Epithelial cell of esophagus (primary cell): ENCODE results near the gene MYO18B.

Experiments
- DNase-seq: peaks from one replicate; pipeline ENCODE4 v3.0.0; 2010; ENCODE audit warnings: low read depth
- H3K4me3 ChIP-seq: 2 replicates; pipeline ENCODE4 v1.5.1; 2011; ENCODE audit warnings: mild to moderate bottlenecking, low read length, control low read depth
- CTCF ChIP-seq: IDR thresholded peaks from 2 replicates; pipeline ENCODE4 v1.5.1; 2011; ENCODE audit warnings: low read depth, mild to moderate bottlenecking, low read length, control low read depth, inconsistent platforms; ENCODE audit not compliant: insufficient read depth; ENCODE audit errors: missing control alignments

The MYO18B gene

GRCh38 chr22:25849522-25849921 lies 107.5 kb downstream of the MYO18B start:
- DNase-seq: no peak
- no peak for TF ChIP-seq CTCF

GRCh38 chr22:25852223-25852622 lies 110.2 kb downstream of the MYO18B start:
- TF ChIP-seq CTCF: no peak
- H3K4me3 ChIP-seq: no peak overlapping the region
- DNase-seq: no peak

More at GRCh38 chr22:25849522-25849921, 107.5 kb downstream of the MYO18B start:
- no peak overlapping the region for H3K4me3 ChIP-seq

- peak; percentile 24 for DNase-seq
- H3K4me3 ChIP-seq: no peak overlapping the region
- no peak for TF ChIP-seq CTCF
Observed at GRCh38 chr22:25853078-25853477, 111.1 kb downstream of the MYO18B start.

- DNase-seq: no peak
- no peak for TF ChIP-seq CTCF
- no peak overlapping the region for H3K4me3 ChIP-seq
Observed at GRCh38 chr22:25853501-25854284, 111.7 kb downstream of the MYO18B start.

DNA sequence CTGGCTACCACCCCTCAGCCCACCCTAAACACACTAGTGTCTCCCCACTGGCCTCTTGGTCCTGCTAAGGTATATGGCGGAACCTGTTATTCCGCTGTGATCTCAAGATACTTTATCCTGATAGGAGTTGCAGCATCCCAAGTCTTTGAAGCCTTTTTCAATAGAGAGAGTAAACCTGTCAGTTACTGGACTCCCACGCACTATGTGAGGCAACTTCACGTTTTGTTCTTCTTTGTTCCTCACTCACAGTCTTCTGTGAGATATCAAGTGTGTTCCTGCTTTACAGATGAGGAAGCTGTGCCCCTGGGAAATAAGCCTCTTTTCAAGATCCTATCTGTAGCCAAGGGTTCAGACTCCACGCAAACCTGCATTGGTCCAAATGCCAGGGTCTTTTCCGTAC lies 127.8 kb downstream of the MYO18B start:
- TF ChIP-seq CTCF: no peak

DNA sequence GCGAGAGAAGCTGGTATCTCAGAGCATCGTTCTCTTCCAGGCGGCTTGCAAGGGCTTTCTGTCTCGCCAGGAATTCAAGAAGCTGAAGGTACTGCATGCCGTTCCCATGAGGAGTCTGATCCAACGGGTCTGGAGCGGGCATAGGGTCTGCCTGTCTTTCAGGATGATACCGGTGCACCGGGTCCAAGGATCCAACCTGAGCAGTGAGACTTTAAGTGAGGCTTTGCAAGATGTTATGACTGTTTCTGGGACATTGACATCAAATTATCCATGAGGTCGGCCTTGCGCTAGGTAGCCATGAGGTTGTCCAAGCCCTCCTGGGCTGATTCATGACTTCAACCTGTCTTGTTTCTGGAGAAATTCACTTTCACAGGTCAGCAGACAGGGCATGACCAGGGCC lies 132.3 kb downstream of the MYO18B start:
- no peak for DNase-seq
- no peak overlapping the region for H3K4me3 ChIP-seq
- TF ChIP-seq CTCF: no peak

More for the DNA sequence above, 127.8 kb downstream of the MYO18B start:
- DNase-seq: no peak
- H3K4me3 ChIP-seq: no peak overlapping the region

- no peak for DNase-seq
- TF ChIP-seq CTCF: no peak
- H3K4me3 ChIP-seq: no peak overlapping the region
Observed at GRCh38 chr22:25875461-25875860, 133.5 kb downstream of the MYO18B start.
